Calu3 (cell line): ENCODE data around the gene SLC16A9. TPM values are rescaled to one million over a fixed set of nuclear protein-coding genes. Genes with fewer than 3 reads are reported as not detected.

Experiments
- BruUV-seq: library from RNA; stranded (reverse); fragments of 400-500 nt; replicated peaks from 2 replicates; lab custom pipeline; 2021; lab: Mats Ljungman, UMichigan
- CTCF ChIA-PET: fragments of 300-600 bp; sonication (Branson Sonifier 250); formaldehyde crosslinking; loops from one replicate; lab custom pipeline; 2022; ENCODE audit warnings: antibody characterized with exemption; lab: Charles Lee
- DNase-seq: peaks from one replicate; pipeline ENCODE4 v3.0.0; 2022
- H3K27ac Mint-ChIP-seq: one replicate; pipeline ENCODE4 v1.8.0; 2022; ENCODE audit warnings: mixed read lengths; ENCODE audit not compliant: unreplicated experiment
- H3K27me3 Mint-ChIP-seq: one replicate; pipeline ENCODE4 v1.8.0; 2022; ENCODE audit warnings: mixed read lengths; ENCODE audit not compliant: unreplicated experiment
- H3K36me3 Mint-ChIP-seq: one replicate; pipeline ENCODE4 v1.8.0; 2022; ENCODE audit warnings: mild to moderate bottlenecking, moderate library complexity, mixed read lengths; ENCODE audit not compliant: insufficient read depth, unreplicated experiment
- H3K4me1 Mint-ChIP-seq: one replicate; pipeline ENCODE4 v1.8.0; 2022; ENCODE audit warnings: mild to moderate bottlenecking, low read depth, mixed read lengths; ENCODE audit not compliant: unreplicated experiment
- H3K4me3 Mint-ChIP-seq: one replicate; pipeline ENCODE4 v1.8.0; 2022; ENCODE audit warnings: mild to moderate bottlenecking, low read depth, moderate library complexity, mixed read lengths; ENCODE audit not compliant: unreplicated experiment
- H3K9me3 Mint-ChIP-seq: one replicate; pipeline ENCODE4 v1.8.0; 2022; ENCODE audit warnings: low read depth, mixed read lengths; ENCODE audit not compliant: unreplicated experiment
- CTCF ChIP-seq: fragments of 200-600 bp; IDR thresholded peaks from one replicate; pipeline ENCODE4 v1.8.0; 2022; ENCODE audit warnings: antibody characterized with exemption; ENCODE audit not compliant: unreplicated experiment
- intact Hi-C: fragments of 100-400 bp; cut with micrococcal nuclease; formaldehyde crosslinking; loops from one replicate; pipeline ENCODE4 v1.10.0; 2022; ENCODE audit not compliant: unreplicated experiment
- total RNA-seq: library from RNA; stranded (reverse); gene quantifications from 2 replicates; pipeline ENCODE4 v1.2.3, GENCODE V29; 2022

SLC16A9 gene
- total RNA-seq, 1 experiment from 2014 or later = 2.2 TPM

GRCh38 chr10:59741583-59741982 is 31.9 kb upstream of the SLC16A9 start:
- Mint-ChIP-seq H3K27ac (no peak overlapping the region), H3K36me3 (no peaks in the 10 kb centered on the region), H3K4me1 (no peaks in the 10 kb centered on the region), H3K27me3 (no peaks in the 10 kb centered on the region), H3K4me3 (no peak overlapping the region), H3K9me3 (no peaks in the 10 kb centered on the region)
- intact Hi-C loops = no loop called here
- CTCF ChIA-PET = no interaction called here
- no TSS peak for BruUV-seq
- TF ChIP-seq CTCF = no peak
- DNase-seq = no peak

GRCh38 chr10:59741048-59741447 is 31.4 kb upstream of the SLC16A9 start:
- TF ChIP-seq CTCF = no peak
- BruUV-seq = no TSS peak
- Mint-ChIP-seq H3K36me3 (no peaks in the 10 kb centered on the region), H3K4me1 (no peaks in the 10 kb centered on the region), H3K27ac (no peak overlapping the region), H3K9me3 (no peaks in the 10 kb centered on the region), H3K4me3 (no peak overlapping the region), H3K27me3 (no peaks in the 10 kb centered on the region)
- CTCF ChIA-PET = no interaction called here
- intact Hi-C loops = no loop called here
- no peak for DNase-seq

- no peaks in the 10 kb centered on the region for H3K9me3 Mint-ChIP-seq
- H3K4me1 Mint-ChIP-seq = no peaks in the 10 kb centered on the region
- no peak overlapping the region for H3K4me3 Mint-ChIP-seq
- no peak for TF ChIP-seq CTCF
- intact Hi-C loops = no loop called here
- H3K27ac Mint-ChIP-seq = no peak overlapping the region
- CTCF ChIA-PET = interaction anchor here (0.7 kb wide), 1 partner anchor 1075 kb away, joined by 6 read pairs; no protein-coding TSS in a partner anchor
- DNase-seq = no peak
- no peaks in the 10 kb centered on the region for H3K36me3 Mint-ChIP-seq
- BruUV-seq = no TSS peak
- peaks cover 14% of the 10 kb centered on the region for H3K27me3 Mint-ChIP-seq
These were observed 27.1 kb upstream of the SLC16A9 start for GRCh38 chr10:59736749-59737148.

GRCh38 chr10:59735296-59735695 is 25.6 kb upstream of the SLC16A9 start:
- H3K36me3 Mint-ChIP-seq = no peaks in the 10 kb centered on the region
- CTCF ChIA-PET = interaction anchor here (0.6 kb wide), 1 partner anchor 450 kb away, joined by 3 read pairs; no protein-coding TSS in a partner anchor
- DNase-seq = no peak
- H3K9me3 Mint-ChIP-seq = no peaks in the 10 kb centered on the region
- no peaks in the 10 kb centered on the region for H3K4me1 Mint-ChIP-seq
- BruUV-seq = no TSS peak
- no peak overlapping the region for H3K4me3 Mint-ChIP-seq
- intact Hi-C loops = no loop called here
- no peak overlapping the region for H3K27ac Mint-ChIP-seq
- H3K27me3 Mint-ChIP-seq = peaks cover 14% of the 10 kb centered on the region
- TF ChIP-seq CTCF = no peak
